H1 (cell line): Measurements from ENCODE around the gene RNF5. TPM values are rescaled to one million over a fixed set of nuclear protein-coding genes. Genes with fewer than 3 reads are reported as not detected.

Experiments
- CTCF ChIA-PET: fragments of 300-600 bp; sonication (Branson Sonifier 250); formaldehyde crosslinking; loops from one replicate; lab custom pipeline; 2021; ENCODE audit not compliant: partially characterized antibody; lab: Charles Lee
- POLR2A ChIA-PET: fragments of 300-600 bp; sonication (Branson Sonifier 250); formaldehyde crosslinking; loops from one replicate; lab custom pipeline; 2021; ENCODE audit warnings: inconsistent platforms; ENCODE audit not compliant: partially characterized antibody; lab: Charles Lee
- DNase-seq, 2 experiments: peaks; one replicate each; pipeline versions ENCODE4 v3.0.0 to v3.0.0-alpha.2; 2010 to 2022; ENCODE audit warnings: low spot score in 2 of 2, low read depth in 1 of 2, mixed read lengths in 1 of 2
- FAIRE-seq: peaks from 2 replicates; lab custom pipeline; 2011; peaks lifted over from hg19 to GRCh38; lab: Jason Lieb, UNC
- H2AFZ ChIP-seq: 2 replicates; pipeline ENCODE4 v1.8.1; 2012; ENCODE audit warnings: low read length, inconsistent platforms
- H2AK5ac ChIP-seq: 2 replicates; pipeline ENCODE4 v1.6.1; 2013; ENCODE audit warnings: low read depth, low read length
- H2BK120ac ChIP-seq: replicated peaks from 2 replicates; pipeline ENCODE3; 2013; ENCODE audit warnings: low read depth, low read length, inconsistent platforms
- H2BK12ac ChIP-seq: 2 replicates; pipeline ENCODE4 v1.6.1; 2013; ENCODE audit warnings: low read depth, low read length
- H2BK15ac ChIP-seq: 2 replicates; pipeline ENCODE4 v1.6.1; 2013; ENCODE audit warnings: low read length
- H2BK20ac ChIP-seq: 2 replicates; pipeline ENCODE4 v1.6.1; 2013; ENCODE audit warnings: low read length
- H2BK5ac ChIP-seq: 2 replicates; pipeline ENCODE4 v1.6.1; 2013; ENCODE audit warnings: low read depth, low read length
- H3K14ac ChIP-seq: 2 replicates; pipeline ENCODE4 v1.6.1; 2013; ENCODE audit warnings: inconsistent platforms; ENCODE audit not compliant: insufficient read length
- H3K18ac ChIP-seq: 2 replicates; pipeline ENCODE4 v1.6.1; 2013; ENCODE audit warnings: low read length; ENCODE audit errors: extremely low read depth
- H3K23ac ChIP-seq: 2 replicates; pipeline ENCODE4 v1.6.1; 2013; ENCODE audit warnings: inconsistent platforms; ENCODE audit not compliant: insufficient read length
- H3K23me2 ChIP-seq: 2 replicates; pipeline ENCODE4 v1.6.1; 2013; ENCODE audit warnings: low read depth, low read length
- H3K27ac ChIP-seq: 2 replicates; pipeline ENCODE4 v1.6.1; 2011; ENCODE audit warnings: low read depth, low read length, inconsistent platforms
- H3K27me3 ChIP-seq, 4 experiments: replicated peaks in 1 of 4; 1 replicate in 1 of 4; 2 replicates in 3 of 4; pipeline versions ENCODE4 v1.6.1 to v1.8.1; 2011 to 2013; ENCODE audit warnings: low read length in 3 of 4, mild to moderate bottlenecking in 3 of 4, inconsistent platforms in 2 of 4, mixed read lengths in 2 of 4, moderate library complexity in 1 of 4; ENCODE audit not compliant: control insufficient read depth in 3 of 4, insufficient read depth in 3 of 4; ENCODE audit errors: extremely low read depth in 1 of 4
- H3K36me3 ChIP-seq, 4 experiments: 2 replicates each; pipeline versions ENCODE4 v1.6.1 to v1.8.1; 2011 to 2013; ENCODE audit warnings: mild to moderate bottlenecking in 4 of 4, low read length in 3 of 4, moderate library complexity in 2 of 4, control low read depth in 1 of 4, inconsistent platforms in 1 of 4; ENCODE audit not compliant: insufficient read depth in 4 of 4, control insufficient read depth in 2 of 4
- H3K4ac ChIP-seq: replicated peaks from 2 replicates; pipeline ENCODE3; 2013; ENCODE audit warnings: low read length, low read depth, mixed read lengths, inconsistent platforms; ENCODE audit not compliant: insufficient read length
- H3K4me1 ChIP-seq, 4 experiments: replicated peaks in 1 of 4; 1 replicate in 1 of 4; 2 replicates in 3 of 4; pipeline versions ENCODE4 v1.6.1 to v1.8.1; 2011 to 2013; ENCODE audit warnings: low read length in 3 of 4, inconsistent platforms in 2 of 4, mixed read lengths in 1 of 4; ENCODE audit not compliant: insufficient read depth in 4 of 4, control insufficient read depth in 3 of 4
- H3K4me2 ChIP-seq, 2 experiments: 2 replicates each; pipeline versions ENCODE4 v1.6.1 to v1.8.1; 2011 to 2013; ENCODE audit warnings: low read depth in 2 of 2, low read length in 2 of 2, control low read depth in 1 of 2, inconsistent platforms in 1 of 2, mild to moderate bottlenecking in 1 of 2; ENCODE audit not compliant: insufficient read depth in 1 of 2
- H3K4me3 ChIP-seq, 4 experiments: fragments of 200-600, 300-600 bp in 1 of 4; sonication (generic), shearing (Covaris generic), sonication (Bioruptor Twin) in 1 of 4; 2 replicates each; pipeline versions ENCODE4 v1.5.1 to v1.8.1; 2011 to 2016; ENCODE audit warnings: low read length in 4 of 4, low read depth in 3 of 4, control low read depth in 2 of 4, inconsistent platforms in 2 of 4, mild to moderate bottlenecking in 2 of 4, mixed read lengths in 1 of 4, moderate library complexity in 1 of 4; ENCODE audit not compliant: insufficient read depth in 2 of 4; ENCODE audit errors: extremely low read depth in 1 of 4
- H3K56ac ChIP-seq: replicated peaks from 2 replicates; pipeline ENCODE3; 2013; ENCODE audit warnings: low read depth, mild to moderate bottlenecking, mixed read lengths, low read length, inconsistent platforms; ENCODE audit not compliant: insufficient read length
- H3K79me1 ChIP-seq: 2 replicates; pipeline ENCODE4 v1.6.1; 2013; ENCODE audit warnings: low read depth, low read length, control low read depth
- H3K79me2 ChIP-seq, 2 experiments: 2 replicates each; pipeline versions ENCODE4 v1.6.1 to v1.8.1; 2012 to 2013; ENCODE audit warnings: low read length in 2 of 2, mild to moderate bottlenecking in 2 of 2, inconsistent platforms in 1 of 2; ENCODE audit not compliant: insufficient read depth in 2 of 2, control insufficient read depth in 1 of 2
- H3K9ac ChIP-seq, 4 experiments: replicated peaks in 1 of 4; 1 replicate in 1 of 4; 2 replicates in 3 of 4; pipeline versions ENCODE4 v1.6.1 to v1.8.1; 2011 to 2013; ENCODE audit warnings: low read depth in 3 of 4, low read length in 3 of 4, control low read depth in 2 of 4, mild to moderate bottlenecking in 2 of 4, moderate library complexity in 2 of 4, inconsistent platforms in 1 of 4; ENCODE audit errors: extremely low read depth in 1 of 4
- H3K9me3 ChIP-seq, 2 experiments: 2 replicates each; pipeline versions ENCODE4 v1.6.1 to v1.8.1; 2012 to 2013; ENCODE audit warnings: mild to moderate bottlenecking in 2 of 2, moderate library complexity in 2 of 2, control low read depth in 1 of 2, inconsistent platforms in 1 of 2, low read depth in 1 of 2, low read length in 1 of 2, mixed read lengths in 1 of 2; ENCODE audit not compliant: insufficient read depth in 2 of 2
- H4K20me1 ChIP-seq, 2 experiments: replicated peaks in 1 of 2; 2 replicates each; pipeline versions ENCODE3 to v1.8.1; 2011 to 2013; ENCODE audit warnings: inconsistent platforms in 2 of 2, low read length in 2 of 2, mild to moderate bottlenecking in 1 of 2; ENCODE audit not compliant: insufficient read depth in 2 of 2, control insufficient read depth in 1 of 2
- H4K5ac ChIP-seq: 2 replicates; pipeline ENCODE4 v1.6.1; 2013; ENCODE audit warnings: low read length, low read depth, mixed read lengths, inconsistent platforms; ENCODE audit not compliant: insufficient read length
- H4K8ac ChIP-seq: 2 replicates; pipeline ENCODE4 v1.8.0; 2013; ENCODE audit warnings: mild to moderate bottlenecking, moderate library complexity, low read length, inconsistent platforms; ENCODE audit not compliant: insufficient read depth; ENCODE audit errors: extremely low read depth
- H4K91ac ChIP-seq: replicated peaks from 2 replicates; pipeline ENCODE3; 2013; ENCODE audit warnings: low read length, mixed read lengths, inconsistent platforms; ENCODE audit not compliant: insufficient read length
- BRCA1 ChIP-seq: IDR thresholded peaks from 2 replicates; pipeline ENCODE4 v1.6.1; 2012; ENCODE audit warnings: low read depth, low read length, improper control_type of control experiment
- CBX8 ChIP-seq: fragments of 300-800, 300-1000 bp; sonication (generic); IDR thresholded peaks from 2 replicates; pipeline ENCODE4 v1.7.1; 2016; ENCODE audit warnings: low read depth, low read length, borderline replicate concordance
- E2F6 ChIP-seq: IDR thresholded peaks from 2 replicates; pipeline ENCODE4 v1.6.1; 2012; ENCODE audit warnings: inconsistent platforms
- NRF1 ChIP-seq: IDR thresholded peaks from 2 replicates; pipeline ENCODE4 v1.6.1; 2011; ENCODE audit warnings: mild to moderate bottlenecking, low read depth, low read length, improper control_type of control experiment
- RAD21 ChIP-seq, 2 experiments: IDR thresholded peaks in 1 of 2; conservative IDR thresholded peaks in 1 of 2; 2 replicates each; pipeline ENCODE4 v1.6.1; 2011; ENCODE audit warnings: low read depth in 2 of 2, low read length in 2 of 2, improper control_type of control experiment in 1 of 2, inconsistent platforms in 1 of 2, mild to moderate bottlenecking in 1 of 2, moderate library complexity in 1 of 2
- SP2 ChIP-seq: IDR thresholded peaks from 2 replicates; pipeline ENCODE4 v1.6.1; 2012; ENCODE audit warnings: mild to moderate bottlenecking, low read length, inconsistent platforms
- SP4 ChIP-seq: IDR thresholded peaks from 2 replicates; pipeline ENCODE4 v1.6.1; 2012; ENCODE audit warnings: low read length, inconsistent platforms
- WGBS, 2 experiments: shearing (Covaris generic) in 1 of 2; methylation state at CpG; one replicate each; pipeline versions ENCODE4 v1.1.6 to v1.1.7; 2013 to 2015; ENCODE audit warnings: low lambda C conversion rate in 2 of 2, mixed read lengths in 2 of 2, inconsistent platforms in 1 of 2, low coverage in 1 of 2, missing lambda C conversion rate in 1 of 2; ENCODE audit not compliant: insufficient replicate concordance in 2 of 2, insufficient coverage in 1 of 2, insufficient read length in 1 of 2; ENCODE audit errors: extremely low coverage in 1 of 2, missing lambda C conversion rate in 1 of 2; 5-methylcytosine and 5-hydroxymethylcytosine counted together
- polyA plus RNA-seq, 7 experiments: library from polyadenylated mRNA; depleted of rRNA in 3 of 7; stranded (reverse) in 5 of 7; unstranded in 2 of 7; fragments of >200 nt in 5 of 7; fragments of 200-250 nt in 2 of 7; gene quantifications; 1 replicate in 5 of 7; 2 replicates in 1 of 7; 4 replicates in 1 of 7; pipeline versions ENCODE4 v1.2.1 to v1.2.3, GENCODE V29; 2011 to 2013; ENCODE audit warnings: missing spikeins in 2 of 7, mixed read lengths in 2 of 7
- total RNA-seq: library from RNA; stranded (reverse); fragmentation: NEBNext Ultra II Directional; extraction: Animal tissue kit (Norgen Biotek cat#: 25700); gene quantifications from 2 replicates; pipeline ENCODE4 v1.2.1, GENCODE V29; 2021

The RNF5 gene
- total and polyA plus RNA-seq, 2 of the 8 experiments (the other 6 are each of a cell fraction or from before 2014, with no cell fraction given), result 90.0 to 158 TPM

GRCh38 chr6:32213649-32214048 lies 35.4 kb downstream of the RNF5 start:
- Histone ChIP-seq H3K4me1 (no peaks in the 10 kb centered on the region), H4K20me1 (no peaks in the 10 kb centered on the region), H3K14ac (no peak overlapping the region), H2BK20ac (no peak overlapping the region), H2AK5ac (no peak overlapping the region), H3K27me3 (no peaks in the 10 kb centered on the region), H2BK5ac (no peak overlapping the region), H3K79me2 (no peaks in the 10 kb centered on the region), H4K5ac (no peak overlapping the region), H3K23me2 (no peaks in the 10 kb centered on the region; the same call in 1 of the 2 replicates), H2BK12ac (no peak overlapping the region), H2BK120ac (no peak overlapping the region), H3K4ac (no peak overlapping the region), H4K8ac (no peak overlapping the region), H3K56ac (no peak overlapping the region), H4K91ac (no peak overlapping the region), H3K79me1 (no peaks in the 10 kb centered on the region; the same call in 1 of the 2 replicates), H2AFZ (no peak overlapping the region), H2BK15ac (no peak overlapping the region), H3K9me3 (no peaks in the 10 kb centered on the region), H3K27ac (no peak overlapping the region), H3K36me3 (no peaks in the 10 kb centered on the region), H3K9ac (no peak overlapping the region), H3K4me2 (no peak overlapping the region), H3K4me3 (no peak overlapping the region), H3K18ac (no peak overlapping the region), H3K23ac (no peak overlapping the region)
- WGBS, 2 experiments, result 97 to 100% methylated on average over 3 to 5 of the region's 6 CpGs
- CTCF ChIA-PET, result interaction anchor here (0.5 to 0.9 kb wide), 3 partner anchors 71 to 1538 kb away, joined by 3 to 4 read pairs (median 3); no protein-coding TSS in a partner anchor
- POLR2A ChIA-PET, result interaction anchor here (1.2 kb wide), 1 partner anchor 11 kb away, joined by 3 read pairs; no protein-coding TSS in a partner anchor
- DNase-seq, result no peak
- no peak for FAIRE-seq
- TF ChIP-seq SP2 (no peak), SP4 (no peak), BRCA1 (no peak), E2F6 (no peak), RAD21 (IDR thresholded peaks at IDR 0.05 in 1 of 2, conservative IDR thresholded peaks at IDR 0.05 in 1 of 2; ENCODE audit: low read depth in 2 of 2, low read length in 2 of 2) (no peak), CBX8 (no peak), NRF1 (no peak)
